Neural progenitor cell (in vitro differentiated cells): Measurements from ENCODE around the gene MMP21. TPM values are rescaled to one million over a fixed set of nuclear protein-coding genes. Genes with fewer than 3 reads are reported as not detected.
A peak's percentile ranks its signal among the peaks of the same experiment; 100 is the strongest.

ENCODE experiments used
- DNase-seq: peaks from one replicate; pipeline ENCODE4 v3.0.0-alpha.2; 2016; ENCODE audit warnings: low spot score
- H2AFZ ChIP-seq: fragments of 200-600 bp; sonication (generic); replicated peaks from 2 replicates; pipeline ENCODE4 v1.6.1; 2016; ENCODE audit warnings: antibody characterized with exemption
- H3F3A ChIP-seq: fragments of 200-600 bp; sonication (generic); 2 replicates; pipeline ENCODE4 v1.6.1; 2016; ENCODE audit warnings: antibody characterized with exemption, low read depth
- H3K27ac ChIP-seq: fragments of 200-600 bp; sonication (generic); 2 replicates; pipeline ENCODE4 v1.5.1; 2016; ENCODE audit warnings: mild to moderate bottlenecking
- H3K27me3 ChIP-seq: fragments of 200-600 bp; sonication (generic); 2 replicates; pipeline ENCODE4 v1.6.1; 2016; ENCODE audit warnings: mild to moderate bottlenecking, moderate library complexity
- H3K36me3 ChIP-seq: fragments of 200-600 bp; sonication (generic); 2 replicates; pipeline ENCODE4 v1.5.1; 2016
- H3K4me1 ChIP-seq: fragments of 200-600 bp; sonication (generic); 2 replicates; pipeline ENCODE4 v1.6.1; 2016; ENCODE audit warnings: mixed run types
- H3K4me2 ChIP-seq: fragments of 200-600 bp; sonication (generic); 2 replicates; pipeline ENCODE4 v1.6.1; 2016
- H3K4me3 ChIP-seq: fragments of 200-600 bp; sonication (generic); 2 replicates; pipeline ENCODE4 v1.5.1; 2016
- H3K79me2 ChIP-seq: fragments of 200-600 bp; sonication (generic); 2 replicates; pipeline ENCODE4 v1.6.1; 2016; ENCODE audit warnings: low read depth
- H3K9ac ChIP-seq: fragments of 200-600 bp; sonication (generic); 2 replicates; pipeline ENCODE4 v1.6.1; 2016
- H3K9me3 ChIP-seq: fragments of 200-600 bp; sonication (generic); 2 replicates; pipeline ENCODE4 v1.5.1; 2016; ENCODE audit warnings: low read depth
- H4K20me1 ChIP-seq: fragments of 200-600 bp; sonication (generic); 2 replicates; pipeline ENCODE4 v1.6.1; 2016; ENCODE audit warnings: low read depth
- H3K27ac Mint-ChIP-seq: 3 replicates; pipeline ENCODE4 v1.8.0; 2021; ENCODE audit warnings: mixed read lengths
- H3K27me3 Mint-ChIP-seq: 2 replicates; pipeline ENCODE4 v1.8.0; 2022; ENCODE audit warnings: low read depth, mild to moderate bottlenecking, inconsistent platforms, moderate library complexity, mixed read lengths; ENCODE audit not compliant: insufficient read depth
- H3K36me3 Mint-ChIP-seq: 3 replicates; pipeline ENCODE4 v1.8.0; 2021; ENCODE audit warnings: mixed read lengths
- H3K4me1 Mint-ChIP-seq: 3 replicates; pipeline ENCODE4 v1.8.0; 2021; ENCODE audit warnings: mixed read lengths
- H3K4me3 Mint-ChIP-seq: 3 replicates; pipeline ENCODE4 v1.8.0; 2021; ENCODE audit warnings: mild to moderate bottlenecking, moderate library complexity, mixed read lengths
- H3K9me3 Mint-ChIP-seq: 3 replicates; pipeline ENCODE4 v1.8.0; 2020; ENCODE audit warnings: mixed read lengths
- CTCF ChIP-seq: fragments of 200-600 bp; sonication (generic); IDR thresholded peaks from 2 replicates; pipeline ENCODE4 v1.5.1; 2017; ENCODE audit warnings: antibody characterized with exemption, mild to moderate bottlenecking
- EZH2 ChIP-seq: fragments of 200-600 bp; sonication (generic); IDR thresholded peaks from 2 replicates; pipeline ENCODE4 v1.6.1; 2017; ENCODE audit warnings: antibody characterized with exemption, mild to moderate bottlenecking, moderate library complexity
- EZH2phosphoT487 ChIP-seq: fragments of 200-600 bp; sonication (generic); IDR thresholded peaks from 2 replicates; pipeline ENCODE4 v1.6.1; 2017; ENCODE audit warnings: antibody characterized with exemption
- total RNA-seq: library from RNA; depleted of rRNA; stranded (reverse); fragments of >200 nt; gene quantifications from 2 replicates; pipeline ENCODE4 v1.2.3, GENCODE V29; 2015; ENCODE audit warnings: low replicate concordance

Gene MMP21
- total RNA-seq, 1 donor from 2014 or later, result not detected

GRCh38 chr10:125785791-125786190, 10.2 kb upstream of the MMP21 start:
- peaks cover 21% of the 10 kb centered on the region for H3K4me1 Mint-ChIP-seq
- no peak overlapping the region for H3K27ac ChIP-seq
- no peak overlapping the region for H3K27ac Mint-ChIP-seq

GRCh38 chr10:125783957-125784356, 8.3 kb upstream of the MMP21 start:
- H3K36me3 Mint-ChIP-seq, result peaks cover 3% of the 10 kb centered on the region
- Histone ChIP-seq H3K9me3 (no peaks in the 10 kb centered on the region), H3F3A (no peaks in the 10 kb centered on the region), H3K36me3 (no peaks in the 10 kb centered on the region), H3K27ac (no peak overlapping the region), H3K4me1 (no peaks in the 10 kb centered on the region), H4K20me1 (no peaks in the 10 kb centered on the region), H3K27me3 (no peaks in the 10 kb centered on the region), H3K9ac (no peak overlapping the region), H3K79me2 (no peaks in the 10 kb centered on the region), H3K4me2 (no peak overlapping the region), H2AFZ (no peak overlapping the region), H3K4me3 (no peak overlapping the region)
- TF ChIP-seq EZH2, result no peak
- TF ChIP-seq CTCF, result no peak
- TF ChIP-seq EZH2phosphoT487, result no peak
- H3K4me3 Mint-ChIP-seq, result no peak overlapping the region
- H3K9me3 Mint-ChIP-seq, result peaks cover 4% of the 10 kb centered on the region
- H3K27ac Mint-ChIP-seq, result peak overlapping the region; percentile 81
- no peak for DNase-seq
- peaks cover 2% of the 10 kb centered on the region for H3K27me3 Mint-ChIP-seq
- peaks cover 21% of the 10 kb centered on the region for H3K4me1 Mint-ChIP-seq

More at GRCh38 chr10:125785791-125786190, 10.2 kb upstream of the MMP21 start:
- Histone ChIP-seq H3K9ac (no peak overlapping the region), H3K27me3 (no peaks in the 10 kb centered on the region), H3K9me3 (no peaks in the 10 kb centered on the region), H4K20me1 (no peaks in the 10 kb centered on the region), H3K36me3 (no peaks in the 10 kb centered on the region), H2AFZ (no peak overlapping the region), H3K4me3 (no peak overlapping the region), H3K4me2 (no peak overlapping the region), H3F3A (no peaks in the 10 kb centered on the region), H3K79me2 (no peaks in the 10 kb centered on the region), H3K4me1 (no peaks in the 10 kb centered on the region)
- H3K36me3 Mint-ChIP-seq, result peaks cover 8% of the 10 kb centered on the region
- TF ChIP-seq EZH2phosphoT487, result no peak
- TF ChIP-seq EZH2, result no peak
- no peak for TF ChIP-seq CTCF
- H3K27me3 Mint-ChIP-seq, result peaks cover 4% of the 10 kb centered on the region
- no peak overlapping the region for H3K4me3 Mint-ChIP-seq
- no peaks in the 10 kb centered on the region for H3K9me3 Mint-ChIP-seq
- DNase-seq, result no peak

- Histone ChIP-seq H3K9me3 (no peaks in the 10 kb centered on the region), H3F3A (no peaks in the 10 kb centered on the region), H3K4me1 (no peaks in the 10 kb centered on the region), H2AFZ (no peak overlapping the region), H3K4me2 (no peak overlapping the region), H3K79me2 (no peaks in the 10 kb centered on the region), H3K27ac (no peak overlapping the region), H3K27me3 (no peaks in the 10 kb centered on the region), H4K20me1 (no peaks in the 10 kb centered on the region), H3K4me3 (no peak overlapping the region), H3K36me3 (no peaks in the 10 kb centered on the region), H3K9ac (no peak overlapping the region)
- Mint-ChIP-seq H3K36me3 (peaks cover 3% of the 10 kb centered on the region), H3K4me1 (peaks cover 21% of the 10 kb centered on the region), H3K4me3 (no peak overlapping the region), H3K9me3 (peaks cover 6% of the 10 kb centered on the region), H3K27ac (peak overlapping the region; percentile 93), H3K27me3 (peaks cover 2% of the 10 kb centered on the region)
- TF ChIP-seq EZH2, result no peak
- no peak for TF ChIP-seq CTCF
- TF ChIP-seq EZH2phosphoT487, result no peak
- no peak for DNase-seq
These were observed 7.8 kb upstream of the MMP21 start for GRCh38 chr10:125783408-125783807.
